Activated CD8-positive, alpha-beta T cell treated with anti-CD3 and anti-CD28 coated beads for 36 hours (primary cell): ENCODE measurements around the gene NTRK1. TPM values are rescaled to one million over a fixed set of nuclear protein-coding genes. Genes with fewer than 3 reads are reported as not detected.

Source experiments
- ATAC-seq: fragments of 200-7000 bp; cut with Tn5 transposase; one replicate; pipeline ENCODE4 v1.10.0; 2021; ENCODE audit warnings: mild to moderate bottlenecking, moderate library complexity
- CTCF ChIA-PET: fragments of 350-600 bp; sonication (Branson Sonifier 250); formaldehyde crosslinking; loops from one replicate; lab custom pipeline; 2021; ENCODE audit warnings: antibody characterized with exemption; lab: Charles Lee
- POLR2A ChIA-PET: fragments of 350-600 bp; sonication (Branson Sonifier 250); formaldehyde crosslinking; loops from one replicate; lab custom pipeline; 2021; ENCODE audit warnings: antibody characterized with exemption; lab: Charles Lee
- DNase-seq: peaks from one replicate; pipeline ENCODE4 v3.0.0-alpha.2; 2020
- H3K27ac Mint-ChIP-seq: one replicate; pipeline ENCODE4 v1.8.0; 2021; ENCODE audit warnings: mild to moderate bottlenecking, mixed read lengths
- H3K27me3 Mint-ChIP-seq: one replicate; pipeline ENCODE4 v1.8.0; 2021; ENCODE audit warnings: mixed read lengths
- H3K36me3 Mint-ChIP-seq: one replicate; pipeline ENCODE4 v1.8.0; 2021; ENCODE audit warnings: low read depth, mixed read lengths
- H3K4me1 Mint-ChIP-seq: one replicate; pipeline ENCODE4 v1.8.0; 2021; ENCODE audit warnings: low read depth, mixed read lengths
- H3K4me3 Mint-ChIP-seq: one replicate; pipeline ENCODE4 v1.8.0; 2021; ENCODE audit warnings: mild to moderate bottlenecking, moderate library complexity, mixed read lengths
- H3K9me3 Mint-ChIP-seq: one replicate; pipeline ENCODE4 v1.8.0; 2021; ENCODE audit warnings: mixed read lengths
- CTCF ChIP-seq: fragments of 200-600 bp; IDR thresholded peaks from one replicate; pipeline ENCODE4 v1.8.0; 2022; ENCODE audit warnings: antibody characterized with exemption, mild to moderate bottlenecking
- intact Hi-C: fragments of 100-400 bp; cut with micrococcal nuclease; formaldehyde crosslinking; loops from one replicate; pipeline ENCODE4 v1.10.0; 2022
- total RNA-seq, 2 experiments: library from RNA; stranded (reverse); gene quantifications; one replicate each; pipeline ENCODE4 v1.2.3, GENCODE V29; 2021

The NTRK1 gene
- total RNA-seq, 2 experiments from 2014 or later: 23.5 to 25.9 TPM

- CTCF ChIA-PET: interaction anchor here (0.6 to 8.5 kb wide), 5 partner anchors 11 to 101 kb away, joined by 3 to 93 read pairs (median 3); no protein-coding TSS in a partner anchor
- no peaks in the 10 kb centered on the region for H3K9me3 Mint-ChIP-seq
- POLR2A ChIA-PET: interaction anchor here (0.6 to 1.8 kb wide), 4 partner anchors 10 to 121 kb away, joined by 3 to 5 read pairs (median 4); partner anchors contain the start of genes NTRK1 and SH2D2A
- H3K27ac Mint-ChIP-seq: no peak overlapping the region
- H3K27me3 Mint-ChIP-seq: peaks cover 4% of the 10 kb centered on the region
- ATAC-seq (no peak), DNase-seq (no peak)
- intact Hi-C loops: no loop called here
- peaks cover 17% of the 10 kb centered on the region for H3K4me1 Mint-ChIP-seq
- TF ChIP-seq CTCF: no peak
- no peak overlapping the region for H3K4me3 Mint-ChIP-seq
- no peaks in the 10 kb centered on the region for H3K36me3 Mint-ChIP-seq
Measured at GRCh38 chr1:156826630-156827029, 34.0 kb upstream of the NTRK1 start.

DNA sequence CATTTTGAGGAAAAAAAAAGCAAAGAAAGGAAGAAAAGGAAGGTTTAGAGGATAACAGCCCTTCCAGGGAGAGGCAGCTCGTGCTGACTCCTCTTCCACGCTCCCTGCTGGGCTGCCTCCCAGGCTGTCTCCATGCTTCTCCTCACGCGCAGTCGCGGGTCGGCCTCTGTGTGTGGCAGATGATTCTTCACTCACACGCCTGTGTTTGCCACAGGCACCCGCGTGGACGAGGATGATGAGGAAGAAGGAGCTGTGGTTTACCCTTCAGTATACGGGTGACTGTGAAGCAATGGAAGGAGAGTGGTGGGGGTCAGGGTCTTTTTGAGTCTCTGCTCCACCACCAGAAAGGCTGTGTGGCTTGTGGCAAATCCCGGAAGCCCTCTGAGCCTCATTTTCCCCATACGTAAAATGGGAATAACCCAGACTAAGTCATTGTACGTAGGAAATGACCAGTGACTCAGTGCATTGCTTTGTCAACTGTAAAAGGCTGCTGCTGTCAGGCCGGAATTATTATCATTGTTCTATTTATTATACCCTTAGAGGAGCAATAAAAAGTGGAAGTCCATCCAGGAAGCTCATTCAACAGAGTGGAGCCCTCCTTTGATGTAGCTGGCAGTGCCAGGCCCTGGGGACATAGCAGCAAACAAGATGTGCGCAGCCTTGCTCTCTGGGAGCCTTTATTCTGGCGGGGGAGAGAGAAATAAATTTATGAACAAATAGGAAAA lies 32.1 kb upstream of the NTRK1 start:
- POLR2A ChIA-PET: interaction anchor here (0.6 to 2.1 kb wide), 3 partner anchors 21 to 26 kb away, joined by 3 to 8 read pairs (median 6); no protein-coding TSS in a partner anchor
- Mint-ChIP-seq H3K27ac (no peak overlapping the region), H3K27me3 (peaks cover 8% of the 10 kb centered on the region), H3K4me1 (peaks cover 1% of the 10 kb centered on the region), H3K36me3 (no peaks in the 10 kb centered on the region), H3K9me3 (no peaks in the 10 kb centered on the region), H3K4me3 (no peak overlapping the region)
- no peak for TF ChIP-seq CTCF
- CTCF ChIA-PET: interaction anchor here (2.3 to 8.5 kb wide), 2 partner anchors 9 to 32 kb away, joined by 9 to 93 read pairs; partner anchors contain the start of gene NTRK1
- DNase-seq (no peak), ATAC-seq (no peak)
- intact Hi-C loops: no loop called here

GRCh38 chr1:156832434-156832833 lies 28.2 kb upstream of the NTRK1 start:
- no peaks in the 10 kb centered on the region for H3K9me3 Mint-ChIP-seq
- H3K36me3 Mint-ChIP-seq: no peaks in the 10 kb centered on the region
- no peak for TF ChIP-seq CTCF
- no peak for DNase-seq
- ATAC-seq: no peak
- intact Hi-C loops: no loop called here
- H3K4me1 Mint-ChIP-seq: peaks cover 39% of the 10 kb centered on the region
- POLR2A ChIA-PET: interaction anchor here (0.6 to 1.9 kb wide), 2 partner anchors 10 to 165 kb away, joined by 3 to 5 read pairs; no protein-coding TSS in a partner anchor
- H3K4me3 Mint-ChIP-seq: no peak overlapping the region
- H3K27me3 Mint-ChIP-seq: peaks cover 10% of the 10 kb centered on the region
- no peak overlapping the region for H3K27ac Mint-ChIP-seq
- CTCF ChIA-PET: interaction anchor here (0.9 to 13.7 kb wide), 7 partner anchors 19 to 143 kb away, joined by 4 to 273 read pairs (median 5); partner anchors contain the start of genes INSRR, NTRK1 and PEAR1

GRCh38 chr1:156833603-156834002 lies 27.1 kb upstream of the NTRK1 start:
- no peak for TF ChIP-seq CTCF
- no peak overlapping the region for H3K27ac Mint-ChIP-seq
- intact Hi-C loops: no loop called here
- H3K9me3 Mint-ChIP-seq: no peaks in the 10 kb centered on the region
- no peaks in the 10 kb centered on the region for H3K36me3 Mint-ChIP-seq
- H3K4me3 Mint-ChIP-seq: no peak overlapping the region
- H3K4me1 Mint-ChIP-seq: peaks cover 40% of the 10 kb centered on the region
- peak; percentile 66 for DNase-seq
- peaks cover 12% of the 10 kb centered on the region for H3K27me3 Mint-ChIP-seq
- ChIA-PET POLR2A (interaction anchor here (1.1 to 1.3 kb wide), 4 partner anchors 10 to 36 kb away, joined by 4 to 5 read pairs (median 4); no protein-coding TSS in a partner anchor), CTCF (interaction anchor here (0.7 to 13.7 kb wide), 8 partner anchors 11 to 78 kb away, joined by 3 to 273 read pairs (median 4); partner anchors contain the start of genes INSRR, NTRK1 and PEAR1)
- peak; percentile 70 for ATAC-seq
